D721Med (cell line): ENCODE results near the gene CD58.

Experiments used
- DNase-seq: peaks from one replicate; pipeline ENCODE4 v3.0.0; 2011; ENCODE audit warnings: low spot score; ENCODE audit not compliant: insufficient read length
- FAIRE-seq: peaks from 2 replicates; lab custom pipeline; 2011; peaks lifted over from hg19 to GRCh38; lab: Jason Lieb, UNC
- CTCF ChIP-seq: IDR thresholded peaks from 2 replicates; pipeline ENCODE4 v1.5.1; 2012; ENCODE audit warnings: mild to moderate bottlenecking, control low read depth; ENCODE audit not compliant: insufficient read depth; ENCODE audit errors: missing control alignments

The CD58 gene

GRCh38 chr1:116538544-116538943, 32.3 kb downstream of the CD58 start:
- FAIRE-seq (no peak), DNase-seq (no peak)
- no peak for TF ChIP-seq CTCF

- TF ChIP-seq CTCF, result no peak
- FAIRE-seq (no peak), DNase-seq (no peak)
These were observed 32.9 kb downstream of the CD58 start for GRCh38 chr1:116537898-116538297.

- TF ChIP-seq CTCF, result no peak
- DNase-seq (no peak), FAIRE-seq (no peak)
These were observed 33.6 kb downstream of the CD58 start for GRCh38 chr1:116537040-116537831.

- DNase-seq (no peak), FAIRE-seq (no peak)
- no peak for TF ChIP-seq CTCF
These were observed 36.6 kb downstream of the CD58 start for GRCh38 chr1:116534014-116534739.

DNA sequence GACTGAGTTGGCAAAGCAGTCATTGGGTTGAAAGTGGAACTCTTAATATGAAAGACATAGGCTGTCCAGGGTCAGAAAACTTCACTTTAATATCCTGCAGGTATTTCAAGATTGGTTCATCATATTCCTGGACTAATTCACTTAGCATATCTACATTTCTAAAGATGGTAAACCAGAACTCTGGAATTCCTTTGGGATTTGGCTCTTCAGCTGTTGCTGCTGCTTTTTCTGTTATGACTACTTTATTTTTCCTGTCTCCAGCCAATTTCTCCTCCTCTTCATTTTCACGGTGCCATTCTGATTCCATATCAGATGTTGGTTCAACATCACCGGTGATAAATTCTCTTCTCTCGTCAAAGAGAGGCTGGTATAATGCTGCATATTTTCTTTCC, 37.4 kb downstream of the CD58 start:
- FAIRE-seq (no peak), DNase-seq (no peak)
- TF ChIP-seq CTCF, result no peak

DNA sequence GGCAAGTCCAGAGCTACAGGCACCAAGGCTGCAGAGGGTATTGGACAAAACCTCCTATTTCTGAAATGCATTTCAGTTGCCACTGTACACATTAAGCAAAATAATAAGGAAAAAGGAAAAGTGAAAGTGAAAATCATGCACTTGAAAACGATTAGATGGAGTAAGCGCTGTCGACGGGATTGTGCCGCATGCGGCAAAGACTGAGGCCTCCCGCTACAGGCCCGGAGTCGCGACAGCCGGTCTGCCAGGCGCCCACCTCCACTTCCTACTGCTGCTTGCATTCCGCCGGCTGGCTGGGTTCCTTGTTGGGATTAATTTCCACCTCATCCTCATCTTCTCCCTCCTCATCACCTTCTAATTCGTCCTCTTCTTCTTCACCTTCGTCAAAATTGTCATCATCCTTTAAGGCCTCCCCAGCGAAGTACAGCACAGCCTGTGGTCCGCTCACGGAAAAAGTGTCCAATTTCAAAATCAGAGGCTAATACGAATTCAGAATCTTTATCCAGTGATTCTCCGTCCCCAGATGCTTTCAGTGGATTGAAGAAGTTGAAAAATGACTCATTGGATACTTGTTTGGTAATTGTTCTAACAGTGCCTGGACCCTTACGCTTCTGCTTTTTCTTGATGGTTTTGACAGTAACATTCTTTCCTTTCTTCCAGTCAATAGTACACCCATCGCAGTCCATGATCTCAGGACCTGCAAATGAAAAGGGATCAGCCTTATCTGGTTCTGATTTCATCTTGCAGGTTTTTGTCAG, 38.0 kb downstream of the CD58 start:
- FAIRE-seq, result no peak

More for the DNA sequence above, 38.0 kb downstream of the CD58 start:
- no peak for TF ChIP-seq CTCF
- no peak for DNase-seq
